Gastroesophageal sphincter (tissue), 3 donors: ENCODE measurements around the gene TPMT.

Experiments used
- EP300 ChIP-seq: sonication (generic); formaldehyde crosslinking; IDR thresholded peaks from one replicate; pipeline ENCODE4 v1.6.1; 2017; ENCODE audit warnings: antibody characterized with exemption, mild to moderate bottlenecking
- POLR2A ChIP-seq, 2 donors: fragments of 450-650 bp; IDR thresholded peaks; one replicate each; pipeline ENCODE4 v1.6.1; 2017; ENCODE audit warnings: antibody characterized with exemption in 2 of 2, mild to moderate bottlenecking in 2 of 2, moderate library complexity in 1 of 2
- POLR2AphosphoS5 ChIP-seq: sonication (generic); formaldehyde crosslinking; IDR thresholded peaks from one replicate; pipeline ENCODE4 v1.6.1; 2017; ENCODE audit warnings: antibody characterized with exemption
- TF ChIP-seq, protein P1 (sequence below), 4 experiments: fragments of 200-600 bp in 2 of 4; fragments of 450-650 bp in 2 of 4; sonication (generic) in 1 of 4; IDR thresholded peaks; one replicate each; pipeline ENCODE4 v1.5.1; 2017 to 2019; ENCODE audit warnings: antibody characterized with exemption in 4 of 4, mild to moderate bottlenecking in 2 of 4, moderate library complexity in 2 of 4

DNA sequence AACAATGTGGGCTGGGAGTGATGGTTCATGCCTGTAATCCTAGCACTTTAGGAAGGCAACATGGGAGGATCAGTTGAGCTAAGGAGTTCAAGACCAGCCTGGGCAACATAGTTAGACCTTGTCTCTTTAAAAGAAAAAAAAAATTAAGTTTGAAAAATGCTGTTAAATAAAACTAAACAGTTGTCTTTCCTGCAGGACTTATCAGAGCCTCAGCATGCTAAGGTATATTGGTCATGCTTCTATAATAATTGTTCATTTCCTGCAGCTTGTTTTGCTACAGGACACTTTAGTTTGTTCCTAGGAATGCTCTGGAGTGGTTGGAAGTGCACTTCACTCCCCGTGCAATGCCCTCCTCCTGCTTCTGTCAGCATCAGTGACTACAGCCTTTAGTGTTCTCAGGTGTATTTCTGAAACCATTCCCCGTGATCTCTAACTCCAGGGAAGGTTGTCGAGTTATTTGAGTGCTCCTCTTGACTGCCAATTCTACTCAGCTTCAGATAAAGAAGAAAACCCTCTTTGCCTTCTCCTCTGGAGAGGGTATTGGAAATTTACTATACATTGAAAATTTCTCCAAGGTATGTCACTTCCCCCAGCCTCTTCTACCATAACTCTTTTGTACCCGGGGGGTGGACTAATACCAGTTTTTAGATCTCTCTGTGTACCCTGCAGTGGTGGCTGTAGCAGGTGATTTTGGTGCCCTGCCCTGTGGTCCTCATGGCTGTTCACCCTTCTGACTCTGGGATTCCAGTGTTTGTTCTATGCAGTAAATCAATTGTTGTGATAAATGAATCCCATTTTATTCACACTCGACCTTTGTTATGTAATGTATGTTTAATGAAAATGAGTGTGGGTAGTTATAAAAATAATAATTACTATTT, 66.2 kb downstream of the TPMT start:
- TF ChIP-seq, protein P1, sequence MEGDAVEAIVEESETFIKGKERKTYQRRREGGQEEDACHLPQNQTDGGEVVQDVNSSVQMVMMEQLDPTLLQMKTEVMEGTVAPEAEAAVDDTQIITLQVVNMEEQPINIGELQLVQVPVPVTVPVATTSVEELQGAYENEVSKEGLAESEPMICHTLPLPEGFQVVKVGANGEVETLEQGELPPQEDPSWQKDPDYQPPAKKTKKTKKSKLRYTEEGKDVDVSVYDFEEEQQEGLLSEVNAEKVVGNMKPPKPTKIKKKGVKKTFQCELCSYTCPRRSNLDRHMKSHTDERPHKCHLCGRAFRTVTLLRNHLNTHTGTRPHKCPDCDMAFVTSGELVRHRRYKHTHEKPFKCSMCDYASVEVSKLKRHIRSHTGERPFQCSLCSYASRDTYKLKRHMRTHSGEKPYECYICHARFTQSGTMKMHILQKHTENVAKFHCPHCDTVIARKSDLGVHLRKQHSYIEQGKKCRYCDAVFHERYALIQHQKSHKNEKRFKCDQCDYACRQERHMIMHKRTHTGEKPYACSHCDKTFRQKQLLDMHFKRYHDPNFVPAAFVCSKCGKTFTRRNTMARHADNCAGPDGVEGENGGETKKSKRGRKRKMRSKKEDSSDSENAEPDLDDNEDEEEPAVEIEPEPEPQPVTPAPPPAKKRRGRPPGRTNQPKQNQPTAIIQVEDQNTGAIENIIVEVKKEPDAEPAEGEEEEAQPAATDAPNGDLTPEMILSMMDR (IDR thresholded peaks at IDR 0.05) = no peak
- TF ChIP-seq POLR2A (IDR thresholded peaks at IDR 0.05) = no peak
- TF ChIP-seq EP300 = no peak
- no peak for TF ChIP-seq POLR2AphosphoS5
